GM19452 (cell line): ENCODE results near the gene C22orf42.
"Not testable (repeated sequence)": the region's sequence is repeated elsewhere in the genome, so short reads cannot be mapped to it uniquely, and the experiment has no call there.

Source experiments
- ATAC-seq: cut with Tn5 transposase; IDR thresholded peaks from one replicate; pipeline ENCODE4 v1.9.1; 2021; ENCODE audit not compliant: unreplicated experiment

Gene C22orf42

GRCh38 chr22:32191021-32191420 lies 31.9 kb upstream of the C22orf42 start:
- ATAC-seq = not testable (repeated sequence)

GRCh38 chr22:32185821-32186220 lies 26.7 kb upstream of the C22orf42 start:
- no peak for ATAC-seq

- no peak for ATAC-seq
These were observed 24.5 kb upstream of the C22orf42 start for GRCh38 chr22:32183625-32184024.

- no peak for ATAC-seq
These were observed 21.9 kb upstream of the C22orf42 start for GRCh38 chr22:32181043-32181442.

GRCh38 chr22:32177221-32177765 lies 18.2 kb upstream of the C22orf42 start:
- ATAC-seq = no peak

GRCh38 chr22:32175683-32176644 lies 16.9 kb upstream of the C22orf42 start:
- no peak for ATAC-seq

- no peak for ATAC-seq
These were observed 16.0 kb upstream of the C22orf42 start for GRCh38 chr22:32175115-32175514.

GRCh38 chr22:32165681-32166080 lies 6.6 kb upstream of the C22orf42 start:
- ATAC-seq = no peak

- no peak for ATAC-seq
These were observed 5.2 kb upstream of the C22orf42 start for GRCh38 chr22:32164075-32164860.

- not testable (repeated sequence) for ATAC-seq
These were observed 1.3 kb upstream of the C22orf42 start for GRCh38 chr22:32160411-32160810.

GRCh38 chr22:32157632-32158031 lies 1.5 kb downstream of the C22orf42 start:
- ATAC-seq = not testable (repeated sequence)

- ATAC-seq = not testable (repeated sequence)
These were observed 4.4 kb downstream of the C22orf42 start for GRCh38 chr22:32154727-32155126.

- not testable (repeated sequence) for ATAC-seq
These were observed 7.5 kb downstream of the C22orf42 start for GRCh38 chr22:32151641-32152040.

- not testable (repeated sequence) for ATAC-seq
These were observed 8.5 kb downstream of the C22orf42 start for GRCh38 chr22:32150647-32151046.

GRCh38 chr22:32148372-32148771 lies 10.7 kb downstream of the C22orf42 start:
- ATAC-seq = not testable (repeated sequence)

- not testable (repeated sequence) for ATAC-seq
These were observed 12.0 kb downstream of the C22orf42 start for GRCh38 chr22:32147128-32147527.

- ATAC-seq = no peak
These were observed 14.4 kb downstream of the C22orf42 start for GRCh38 chr22:32144496-32145274.

GRCh38 chr22:32142600-32142999 lies 16.5 kb downstream of the C22orf42 start:
- no peak for ATAC-seq

GRCh38 chr22:32140688-32141087 lies 18.4 kb downstream of the C22orf42 start:
- not testable (repeated sequence) for ATAC-seq

GRCh38 chr22:32138576-32138975 lies 20.5 kb downstream of the C22orf42 start:
- ATAC-seq = not testable (repeated sequence)
